Measurements from ENCODE around the gene HBZ. TPM values are rescaled to one million over a fixed set of nuclear protein-coding genes. Genes with fewer than 3 reads are reported as not detected.
"Not testable (repeated sequence)": the region's sequence is repeated elsewhere in the genome, so short reads cannot be mapped to it uniquely, and the experiment has no call there.

The HBZ gene
- total RNA-seq, 1 donor = not detected

- H3K4me2 ChIP-seq (ENCODE audit: insufficient read depth, low read length) = no peak overlapping the region
- H3K27me3 ChIP-seq (ENCODE audit: insufficient read depth, low read length) = peaks cover 30% of the 10 kb centered on the region
- H2AFZ ChIP-seq (ENCODE audit: low read length) = no peak overlapping the region
- no peaks in the 10 kb centered on the region for H3K4me1 ChIP-seq (ENCODE audit: insufficient read depth, low read length)
- DNase-seq (ENCODE audit: insufficient read length, low spot score, missing footprints) = peak; percentile 69
- no peaks in the 10 kb centered on the region for H3K79me2 ChIP-seq (ENCODE audit: insufficient read depth, low read length)
- H3K4me3 ChIP-seq (ENCODE audit: insufficient read depth, low read length) = no peak overlapping the region
- no peak for TF ChIP-seq CTCF (IDR thresholded peaks at IDR 0.05; ENCODE audit: extremely low read depth, low read depth, low read length)
- no peaks in the 10 kb centered on the region for H3K36me3 ChIP-seq (ENCODE audit: insufficient read depth, low read length)
- H3K27ac ChIP-seq (ENCODE audit: low read depth, low read length) = no peak overlapping the region
- H4K20me1 ChIP-seq (ENCODE audit: insufficient read depth, low read length) = no peaks in the 10 kb centered on the region
- no peaks in the 10 kb centered on the region for H3K9me3 ChIP-seq (ENCODE audit: low read depth, low read length)
These were observed 8.3 kb downstream of the HBZ start for GRCh38 chr16:160691-161190.

- peaks cover 39% of the 10 kb centered on the region for H3K27me3 ChIP-seq (ENCODE audit: insufficient read depth, low read length)
- H3K36me3 ChIP-seq (ENCODE audit: insufficient read depth, low read length) = no peaks in the 10 kb centered on the region
- no peaks in the 10 kb centered on the region for H4K20me1 ChIP-seq (ENCODE audit: insufficient read depth, low read length)
- no peak overlapping the region for H3K27ac ChIP-seq (ENCODE audit: low read depth, low read length)
- no peaks in the 10 kb centered on the region for H3K79me2 ChIP-seq (ENCODE audit: insufficient read depth, low read length)
- DNase-seq (ENCODE audit: insufficient read length, low spot score, missing footprints) = peak; percentile 90
- H3K4me1 ChIP-seq (ENCODE audit: insufficient read depth, low read length) = no peaks in the 10 kb centered on the region
- H3K4me2 ChIP-seq (ENCODE audit: insufficient read depth, low read length) = no peak overlapping the region
- no peak overlapping the region for H2AFZ ChIP-seq (ENCODE audit: low read length)
- no peak for TF ChIP-seq CTCF (IDR thresholded peaks at IDR 0.05; ENCODE audit: extremely low read depth, low read depth, low read length)
- H3K9me3 ChIP-seq (ENCODE audit: low read depth, low read length) = no peaks in the 10 kb centered on the region
- no peak overlapping the region for H3K4me3 ChIP-seq (ENCODE audit: insufficient read depth, low read length)
These were observed 10.0 kb downstream of the HBZ start for GRCh38 chr16:162271-162991.

- H4K20me1 ChIP-seq (ENCODE audit: insufficient read depth, low read length); H3K36me3 ChIP-seq (ENCODE audit: insufficient read depth, low read length); H3K27ac ChIP-seq (ENCODE audit: low read depth, low read length); H3K4me1 ChIP-seq (ENCODE audit: insufficient read depth, low read length); H3K4me2 ChIP-seq (ENCODE audit: insufficient read depth, low read length); H3K4me3 ChIP-seq (ENCODE audit: insufficient read depth, low read length); H3K79me2 ChIP-seq (ENCODE audit: insufficient read depth, low read length); H3K9me3 ChIP-seq (ENCODE audit: low read depth, low read length); H2AFZ ChIP-seq (ENCODE audit: low read length): not testable (repeated sequence)
- peaks cover 42% of the 10 kb centered on the region for H3K27me3 ChIP-seq (ENCODE audit: insufficient read depth, low read length)
- peak; percentile 61 for DNase-seq (ENCODE audit: insufficient read length, low spot score, missing footprints)
These were observed 10.7 kb downstream of the HBZ start for GRCh38 chr16:163139-163538.

GRCh38 chr16:163696-164095, 11.3 kb downstream of the HBZ start:
- not testable (repeated sequence) for H3K27ac ChIP-seq (ENCODE audit: low read depth, low read length)

GRCh38 chr16:164134-164823, 11.8 kb downstream of the HBZ start:
- H3K79me2 ChIP-seq (ENCODE audit: insufficient read depth, low read length); H3K27ac ChIP-seq (ENCODE audit: low read depth, low read length); H2AFZ ChIP-seq (ENCODE audit: low read length); H3K4me2 ChIP-seq (ENCODE audit: insufficient read depth, low read length); H3K4me3 ChIP-seq (ENCODE audit: insufficient read depth, low read length); H4K20me1 ChIP-seq (ENCODE audit: insufficient read depth, low read length); DNase-seq (ENCODE audit: insufficient read length, low spot score, missing footprints); H3K4me1 ChIP-seq (ENCODE audit: insufficient read depth, low read length); H3K36me3 ChIP-seq (ENCODE audit: insufficient read depth, low read length); H3K9me3 ChIP-seq (ENCODE audit: low read depth, low read length): not testable (repeated sequence)
- H3K27me3 ChIP-seq (ENCODE audit: insufficient read depth, low read length) = peaks cover 47% of the 10 kb centered on the region

More at GRCh38 chr16:163696-164095, 11.3 kb downstream of the HBZ start:
- H3K27me3 ChIP-seq (ENCODE audit: insufficient read depth, low read length) = peaks cover 43% of the 10 kb centered on the region
- H3K4me3 ChIP-seq (ENCODE audit: insufficient read depth, low read length); H3K36me3 ChIP-seq (ENCODE audit: insufficient read depth, low read length); H3K4me2 ChIP-seq (ENCODE audit: insufficient read depth, low read length); H3K79me2 ChIP-seq (ENCODE audit: insufficient read depth, low read length); H2AFZ ChIP-seq (ENCODE audit: low read length); H4K20me1 ChIP-seq (ENCODE audit: insufficient read depth, low read length); H3K4me1 ChIP-seq (ENCODE audit: insufficient read depth, low read length); H3K9me3 ChIP-seq (ENCODE audit: low read depth, low read length): not testable (repeated sequence)
- peak; percentile 62 for DNase-seq (ENCODE audit: insufficient read length, low spot score, missing footprints)
